Retina (tissue), 1 donor: ENCODE results near the gene TCEAL1.
A peak's percentile ranks its signal among the peaks of the same experiment; 100 is the strongest.
"Not testable (repeated sequence)": the region's sequence is repeated elsewhere in the genome, so short reads cannot be mapped to it uniquely, and the experiment has no call there.

Experiments used
- DNase-seq: peaks from one replicate; pipeline ENCODE4 v3.0.0-alpha.2; 2016

The TCEAL1 gene

DNA sequence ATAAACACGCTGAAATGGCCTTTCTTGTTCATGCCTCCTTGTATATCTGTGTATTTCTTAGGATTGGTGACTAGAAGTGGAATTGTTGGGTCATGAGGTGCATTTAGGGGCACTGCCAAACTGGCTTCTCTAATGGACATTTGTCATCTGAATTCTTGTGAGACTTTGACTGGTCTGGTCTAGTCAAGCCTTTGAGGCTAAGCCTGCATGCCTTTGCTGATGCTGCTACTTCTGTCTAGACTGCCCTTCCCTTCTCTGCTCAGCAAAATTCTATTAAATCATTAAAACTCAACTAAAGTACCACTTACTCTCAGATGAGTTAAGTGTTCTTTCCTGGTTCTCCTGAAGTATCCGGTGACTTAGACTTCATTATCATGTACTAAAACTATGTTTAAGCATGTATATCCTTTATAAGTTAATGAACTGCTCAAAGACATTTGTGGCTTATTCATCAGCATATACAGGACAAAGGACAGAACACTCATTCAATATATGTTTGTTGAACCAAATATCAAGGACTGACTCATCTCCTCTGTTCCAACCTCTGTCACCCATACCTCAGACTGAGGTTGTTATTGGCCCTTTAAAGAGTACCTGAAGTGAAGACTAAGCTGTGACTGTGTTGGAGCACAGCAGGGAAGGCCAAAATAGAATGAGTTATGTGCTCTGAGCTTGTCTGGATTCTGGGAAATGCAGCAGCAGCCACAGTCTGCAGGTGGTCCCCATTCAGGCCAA, 9.0 kb downstream of the TCEAL1 start:
- no peak for DNase-seq

DNA sequence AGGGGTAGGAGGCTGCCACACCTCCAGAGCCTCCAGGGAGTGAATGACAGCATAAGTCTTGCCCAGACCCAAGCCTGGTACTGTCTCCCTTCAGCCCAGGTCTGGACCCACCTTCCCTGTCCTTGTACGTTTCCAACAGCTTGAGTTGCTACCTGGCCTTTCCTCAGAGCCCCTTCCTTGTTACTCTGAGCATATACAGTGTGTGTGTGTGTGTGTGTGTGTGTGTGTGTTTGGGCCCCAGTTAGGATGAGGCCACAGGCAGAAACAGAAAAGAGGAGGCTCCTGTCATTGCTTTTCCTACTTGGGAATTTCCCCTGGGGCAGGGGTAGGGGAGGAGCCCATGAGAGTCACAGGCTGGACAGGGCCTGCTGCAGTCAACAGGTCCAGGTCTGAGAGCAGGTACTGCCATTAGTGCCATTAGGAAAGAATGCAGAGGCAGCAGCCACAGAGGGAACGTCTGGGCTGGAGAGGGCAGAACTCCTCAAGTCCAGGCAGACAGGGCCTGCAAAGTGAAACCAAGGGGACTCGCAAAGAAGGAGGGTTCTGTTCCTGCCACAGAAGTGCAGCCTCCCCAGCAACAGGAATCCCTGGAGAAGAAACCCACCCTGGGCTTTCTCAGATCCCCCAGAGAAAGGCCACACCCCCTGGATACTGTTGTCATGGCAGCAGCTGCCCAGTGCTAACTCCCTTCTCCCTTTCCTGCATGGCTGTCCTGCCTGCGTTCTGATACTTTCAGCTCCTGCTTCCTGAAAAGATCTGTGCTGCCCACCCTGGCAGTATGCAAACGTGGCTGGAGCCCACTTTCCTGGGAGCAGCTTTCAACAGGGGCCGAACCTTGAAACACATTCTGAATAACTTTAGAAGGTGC, 9.9 kb downstream of the TCEAL1 start:
- peak; percentile 66 for DNase-seq

DNA sequence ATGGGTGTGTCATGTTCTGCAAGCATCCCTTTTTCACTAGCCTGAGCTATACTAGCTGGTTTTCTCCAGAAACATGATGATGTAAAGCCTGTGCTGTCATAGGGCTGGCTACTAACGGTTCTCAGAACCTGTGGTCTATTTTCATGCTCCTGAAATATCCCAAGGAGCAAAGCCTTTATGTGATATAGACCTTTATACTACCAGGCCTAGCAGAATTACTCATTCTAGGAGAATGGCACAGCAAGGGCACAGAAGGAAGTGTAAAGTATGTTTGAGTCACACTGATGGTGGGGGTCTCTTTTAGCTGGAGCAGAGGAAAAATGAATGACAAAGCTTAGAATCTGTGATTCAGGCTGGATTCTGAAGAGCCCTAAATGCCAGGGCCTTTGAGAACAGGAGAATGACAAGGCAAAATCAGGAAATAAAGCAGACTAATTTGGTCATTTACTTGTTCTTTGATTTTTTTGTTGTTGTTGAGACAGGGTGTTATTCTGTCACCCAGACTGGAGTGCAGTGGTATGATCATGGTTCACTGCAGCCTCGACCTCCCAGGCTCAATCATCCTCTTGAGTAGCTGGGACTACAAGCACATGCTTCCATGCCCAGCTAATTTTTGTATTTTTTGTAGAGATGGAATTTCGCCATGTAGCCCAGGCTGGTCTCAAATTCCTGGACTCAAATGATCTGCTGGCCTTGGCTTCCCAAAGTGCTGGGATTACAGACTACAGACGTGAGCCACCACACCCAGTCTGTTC, 11.8 kb downstream of the TCEAL1 start:
- DNase-seq: no peak

DNA sequence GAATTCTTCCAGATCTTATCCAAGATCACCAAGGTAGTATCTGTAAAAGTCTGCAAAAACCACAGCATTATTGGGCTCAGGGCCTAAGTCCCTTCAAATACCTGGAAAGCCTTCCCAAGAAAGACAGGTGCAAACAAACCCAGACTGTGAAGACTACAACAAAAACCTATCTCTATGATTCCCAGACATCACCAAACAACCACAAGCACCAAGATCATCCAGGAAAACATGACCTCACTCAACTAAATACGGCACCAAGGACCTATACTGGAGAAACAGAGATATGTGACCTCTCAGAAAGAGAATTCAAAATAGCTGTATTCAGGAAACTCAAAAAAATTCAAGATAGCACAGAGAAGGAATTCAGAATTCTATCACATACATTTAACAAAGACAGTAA, 15.3 kb downstream of the TCEAL1 start:
- no peak for DNase-seq

- DNase-seq: no peak
Measured at GRCh38 chrX:103647630-103648029, 18.9 kb downstream of the TCEAL1 start.

DNA sequence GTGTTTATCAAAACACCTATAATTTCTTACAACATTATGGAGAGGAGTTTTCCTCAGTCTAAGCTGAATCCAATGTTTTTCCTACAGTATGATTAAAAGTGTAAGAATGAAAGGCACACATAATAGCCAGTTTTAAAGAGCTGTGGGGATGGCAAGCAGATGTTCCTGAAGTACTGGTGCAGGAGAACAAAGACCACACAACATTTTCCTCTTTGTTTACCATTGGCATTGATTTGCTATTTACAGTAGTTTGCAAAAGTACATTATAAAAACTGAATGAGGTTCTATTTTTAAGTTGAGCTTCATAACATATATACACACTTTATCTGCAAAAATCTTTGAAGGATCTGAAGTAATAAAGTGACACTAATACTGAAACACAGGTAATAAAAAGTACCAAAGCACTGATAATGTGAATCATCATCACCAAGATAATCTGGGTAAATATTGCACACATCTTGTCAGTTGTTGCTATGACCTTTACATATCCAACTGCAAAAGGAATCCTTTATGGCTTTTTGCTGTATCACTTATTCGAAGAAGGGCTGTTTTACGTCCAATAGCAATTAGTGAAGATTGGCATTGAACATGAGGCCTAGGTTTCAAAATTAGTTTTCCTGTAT, 22.5 kb downstream of the TCEAL1 start:
- DNase-seq: no peak

GRCh38 chrX:103655230-103656000, 26.6 kb downstream of the TCEAL1 start:
- not testable (repeated sequence) for DNase-seq

- DNase-seq: no peak
Measured at GRCh38 chrX:103656617-103657016, 27.8 kb downstream of the TCEAL1 start.

DNA sequence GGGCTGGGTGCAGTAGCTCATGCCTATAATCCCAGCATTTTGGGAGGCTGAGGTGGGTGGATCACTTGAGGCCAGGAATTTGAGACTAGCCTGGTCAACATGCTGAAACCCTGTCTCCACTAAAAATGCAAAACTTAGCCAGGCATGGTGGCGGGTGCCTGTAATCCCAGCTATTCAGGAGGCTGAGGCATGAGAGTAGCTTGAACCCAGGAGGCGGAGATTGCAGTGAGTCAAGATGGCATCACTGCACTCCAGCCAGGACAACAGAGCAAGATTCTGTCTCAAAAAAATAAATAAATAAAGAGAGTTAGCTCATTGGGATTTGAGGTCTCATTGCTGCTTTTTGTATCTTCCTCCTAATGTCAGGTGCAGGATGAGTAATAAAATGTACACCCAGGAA, 28.3 kb downstream of the TCEAL1 start:
- DNase-seq: not testable (repeated sequence)

GRCh38 chrX:103658681-103659433, 30.1 kb downstream of the TCEAL1 start:
- DNase-seq: no peak

DNA sequence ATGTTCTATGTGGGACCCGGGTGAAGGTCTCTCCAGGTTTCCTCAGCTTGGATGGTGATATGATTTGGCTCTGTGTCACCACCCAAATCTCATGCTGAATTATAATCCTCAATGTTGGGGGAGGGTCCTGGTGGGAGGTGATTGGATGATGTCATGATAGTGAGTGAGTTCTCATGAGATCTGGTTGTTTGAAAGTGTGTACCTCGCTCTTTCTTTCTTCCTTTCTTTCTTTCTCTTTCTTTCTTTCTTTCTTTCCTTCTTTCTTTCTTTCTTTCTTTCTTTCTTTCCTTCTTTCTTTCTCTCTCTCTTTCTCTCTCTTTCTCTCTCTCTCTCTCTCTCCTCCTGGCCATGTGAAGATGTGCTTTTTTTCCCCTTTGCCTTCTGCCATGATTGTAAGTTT, 30.7 kb downstream of the TCEAL1 start:
- DNase-seq: not testable (repeated sequence)

- DNase-seq: peak; percentile 53
Measured at GRCh38 chrX:103663981-103664762, 35.4 kb downstream of the TCEAL1 start.

DNA sequence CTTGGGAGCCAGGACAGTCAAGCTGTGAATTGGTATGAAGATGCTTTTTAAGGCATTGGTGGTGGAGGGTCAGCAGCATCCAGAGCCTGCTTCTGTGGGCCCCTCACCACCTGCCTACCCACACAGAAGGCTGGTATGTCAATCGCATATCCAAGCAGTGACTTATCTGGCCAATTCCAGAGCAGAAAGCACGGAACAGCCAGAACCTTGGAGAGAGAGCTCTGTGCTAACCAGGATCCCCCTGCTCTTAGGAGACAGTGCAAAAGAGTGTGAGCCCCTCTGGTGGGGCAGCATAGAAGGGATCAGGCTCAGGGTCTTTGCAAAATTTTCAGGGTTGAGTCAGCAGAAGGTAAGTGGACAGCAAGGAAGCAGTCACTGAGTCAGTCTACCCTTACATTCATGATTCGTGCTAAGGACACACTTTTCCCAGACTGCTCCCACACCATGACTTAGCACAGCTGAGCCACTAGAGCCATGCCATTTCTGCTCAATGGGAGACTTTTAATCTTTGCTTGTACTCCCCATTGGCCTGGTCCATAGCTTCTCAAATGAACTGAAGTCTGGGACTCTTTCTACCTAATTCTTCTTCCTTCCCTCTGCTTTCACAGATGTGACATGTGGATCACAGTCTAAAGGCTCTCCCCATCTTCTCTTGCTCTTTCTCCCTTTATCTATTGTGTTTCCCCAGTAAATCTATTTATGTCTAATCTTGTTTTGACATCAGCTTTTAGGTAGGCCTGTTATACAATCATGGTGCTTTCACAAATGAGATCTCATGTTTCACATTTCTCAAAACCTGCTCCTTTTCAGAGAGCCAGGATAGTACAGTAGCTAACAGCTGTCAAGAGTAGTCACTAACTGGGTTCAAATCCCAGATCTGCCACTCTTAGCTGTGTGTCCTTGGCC, 37.7 kb downstream of the TCEAL1 start:
- no peak for DNase-seq

DNA sequence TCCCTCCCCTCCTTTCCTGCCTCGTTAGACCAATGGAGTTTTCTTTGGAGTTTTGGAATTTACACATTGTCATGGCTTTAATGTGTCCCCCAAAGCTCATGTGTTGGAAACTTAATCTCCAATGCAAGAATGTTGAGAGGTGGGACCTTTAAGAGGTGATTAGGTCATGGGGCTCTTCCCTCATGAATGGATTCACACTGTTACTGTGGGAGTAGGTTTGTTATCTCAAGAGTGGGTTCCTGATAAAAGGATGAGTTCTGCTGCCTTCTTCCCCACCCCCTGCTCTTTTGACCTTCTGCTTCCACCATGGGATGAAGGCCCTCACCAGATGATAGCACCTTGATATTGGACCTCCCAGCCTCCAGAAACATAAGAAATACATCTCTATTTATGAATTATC, 41.0 kb downstream of the TCEAL1 start:
- DNase-seq: no peak

- DNase-seq: no peak
Measured at GRCh38 chrX:103674531-103675454, 46.0 kb downstream of the TCEAL1 start.

DNA sequence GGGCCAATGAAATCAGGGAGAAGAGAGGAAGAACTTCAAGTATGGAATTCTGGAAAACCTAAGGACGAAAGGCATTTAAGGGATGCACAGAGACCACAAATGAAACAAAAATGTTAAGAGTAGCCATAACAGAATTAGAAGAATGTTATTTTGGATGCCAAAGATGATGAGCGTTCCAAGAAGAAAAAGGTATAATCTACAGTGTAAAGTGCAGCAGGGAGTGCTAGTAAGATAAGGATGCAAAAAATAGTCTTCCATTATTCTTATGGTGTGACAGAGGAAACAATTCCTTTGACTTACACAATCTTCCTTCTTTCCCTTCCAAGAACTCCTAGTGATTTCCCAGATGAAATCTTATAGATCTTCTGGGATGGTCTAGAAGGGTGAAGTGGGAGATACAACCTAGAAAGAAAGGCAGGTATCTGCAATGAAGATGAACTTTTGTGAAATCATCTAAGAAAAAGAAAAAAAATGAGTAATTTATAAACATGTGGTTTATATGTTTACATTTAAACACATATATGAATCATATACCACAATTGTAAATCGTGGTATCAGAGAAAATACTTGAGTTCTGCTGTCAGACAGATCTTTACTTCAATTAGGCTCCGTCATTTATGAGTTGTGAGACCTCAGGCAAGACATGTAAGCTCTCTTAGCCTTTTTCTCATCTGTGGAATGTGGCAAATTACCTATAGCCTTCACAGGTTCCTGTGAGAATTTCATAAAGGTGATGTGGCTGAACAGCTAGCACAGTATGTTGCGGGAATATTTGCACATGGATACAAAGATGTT, 49.6 kb downstream of the TCEAL1 start:
- DNase-seq: no peak
